HCT116 (cell line): Measurements from ENCODE around the gene TEKT2. TPM values are rescaled to one million over a fixed set of nuclear protein-coding genes. Genes with fewer than 3 reads are reported as not detected.

Experiments used
- ATAC-seq: fragments of 200-7000 bp; cut with Tn5 transposase; 2 replicates; pipeline ENCODE4 v1.9.1; 2020; ENCODE audit warnings: mild to moderate bottlenecking, moderate library complexity
- BruUV-seq: library from RNA; stranded (reverse); fragments of 400-500 nt; replicated peaks from 2 replicates; lab custom pipeline; 2021; lab: Mats Ljungman, UMichigan
- CTCF ChIA-PET: fragments of 300-600 bp; sonication (Branson Sonifier 250); formaldehyde crosslinking; loops from one replicate; lab custom pipeline; 2021; ENCODE audit warnings: antibody characterized with exemption; lab: Charles Lee
- POLR2A ChIA-PET: fragments of 300-600, 350-600 bp; sonication (Branson Sonifier 250); formaldehyde crosslinking; loops from one replicate; lab custom pipeline; 2021; ENCODE audit warnings: antibody characterized with exemption; lab: Charles Lee
- RAD21 ChIA-PET, 2 experiments: fragments of 300-600 bp; sonication (Branson Sonifier 250); formaldehyde crosslinking; loops; one replicate each; lab custom pipeline; 2023; ENCODE audit warnings: low total read pairs in 2 of 2; ENCODE audit not compliant: uncharacterized antibody in 2 of 2, unreplicated experiment in 2 of 2, low non-redundant PET in 1 of 2; lab: Charles Lee
- DNase-seq: peaks from one replicate; pipeline ENCODE4 v3.0.0-alpha.2; 2010; ENCODE audit warnings: low read depth, low spot score
- H2AFZ ChIP-seq: fragments of 200-600 bp; shearing (Covaris generic), sonication (generic); 2 replicates; pipeline ENCODE4 v1.6.1; 2017; ENCODE audit warnings: low read depth, mixed run types, mixed read lengths, antibody characterized with exemption, low read length; ENCODE audit not compliant: poor library complexity, severe bottlenecking
- H3K27ac ChIP-seq: 2 replicates; pipeline ENCODE4 v1.5.1; 2012; ENCODE audit warnings: low read depth, low read length
- H3K27me3 ChIP-seq: fragments of 200-600 bp; sonication (generic); 2 replicates; pipeline ENCODE4 v1.6.1; 2016; ENCODE audit warnings: mixed run types, low read length, mixed read lengths; ENCODE audit not compliant: insufficient read depth
- H3K36me3 ChIP-seq, 2 experiments: fragments of 200-500 bp in 1 of 2; fragments of 200-600 bp in 1 of 2; sonication (Bioruptor generic) in 1 of 2; sonication (generic) in 1 of 2; 2 replicates each; pipeline versions ENCODE4 v1.5.1 to v1.6.1; 2014 to 2016; ENCODE audit warnings: low read length in 2 of 2, inconsistent platforms in 1 of 2, mixed read lengths in 1 of 2, mixed run types in 1 of 2; ENCODE audit not compliant: insufficient read depth in 2 of 2, control insufficient read depth in 1 of 2
- H3K4me1 ChIP-seq, 2 experiments: fragments of 200-600 bp in 1 of 2; sonication (generic) in 1 of 2; 2 replicates each; pipeline versions ENCODE4 v1.5.1 to v1.6.1; 2012 to 2017; ENCODE audit warnings: low read length in 2 of 2, inconsistent platforms in 1 of 2, mild to moderate bottlenecking in 1 of 2, mixed read lengths in 1 of 2, mixed run types in 1 of 2, moderate library complexity in 1 of 2; ENCODE audit not compliant: insufficient read depth in 2 of 2, control insufficient read depth in 1 of 2
- H3K4me2 ChIP-seq: fragments of 200-600 bp; sonication (generic); 2 replicates; pipeline ENCODE4 v1.6.1; 2017; ENCODE audit warnings: mixed run types, low read length, mixed read lengths
- H3K4me3 ChIP-seq, 2 experiments: fragments of 200-600 bp in 1 of 2; sonication (generic) in 1 of 2; replicated peaks in 1 of 2; 2 replicates each; pipeline ENCODE4 v1.5.1; 2011 to 2016; ENCODE audit warnings: low read length in 2 of 2, control low read depth in 1 of 2, low read depth in 1 of 2, mild to moderate bottlenecking in 1 of 2, mixed read lengths in 1 of 2, mixed run types in 1 of 2
- H3K79me2 ChIP-seq: fragments of 200-600 bp; sonication (generic); 2 replicates; pipeline ENCODE4 v1.6.1; 2017; ENCODE audit warnings: mild to moderate bottlenecking, mixed run types, low read length, moderate library complexity, mixed read lengths; ENCODE audit not compliant: insufficient read depth
- H3K9ac ChIP-seq: fragments of 200-600 bp; sonication (generic); 2 replicates; pipeline ENCODE4 v1.6.1; 2016; ENCODE audit warnings: low read length, mixed read lengths
- H3K9me2 ChIP-seq: fragments of 200-600 bp; sonication (generic), shearing (Covaris generic); 2 replicates; pipeline ENCODE4 v1.6.1; 2017; ENCODE audit warnings: mixed run types, mild to moderate bottlenecking, moderate library complexity; ENCODE audit not compliant: insufficient read depth
- H3K9me3 ChIP-seq, 2 experiments: fragments of 200-500 bp in 1 of 2; fragments of 200-600 bp in 1 of 2; sonication (Bioruptor generic) in 1 of 2; sonication (generic) in 1 of 2; 2 replicates each; pipeline ENCODE4 v1.6.1; 2014 to 2017; ENCODE audit warnings: low read length in 2 of 2, mixed read lengths in 2 of 2, inconsistent platforms in 1 of 2, low read depth in 1 of 2, mild to moderate bottlenecking in 1 of 2, mixed run types in 1 of 2, moderate library complexity in 1 of 2; ENCODE audit not compliant: control insufficient read depth in 1 of 2, insufficient read depth in 1 of 2
- H4K20me1 ChIP-seq: fragments of 200-600 bp; sonication (generic), shearing (Covaris generic); 2 replicates; pipeline ENCODE4 v1.6.1; 2017; ENCODE audit warnings: mixed run types, mild to moderate bottlenecking, moderate library complexity; ENCODE audit not compliant: insufficient read depth
- CEBPB ChIP-seq: IDR thresholded peaks from 2 replicates; pipeline ENCODE4 v1.6.1; 2012; ENCODE audit warnings: low read depth
- EGR1 ChIP-seq: IDR thresholded peaks from 2 replicates; pipeline ENCODE4 v1.6.1; 2012; ENCODE audit warnings: low read depth
- EZH2 ChIP-seq: fragments of 200-600 bp; sonication (generic); IDR thresholded peaks from 2 replicates; pipeline ENCODE4 v1.6.1; 2017; ENCODE audit warnings: antibody characterized with exemption, mixed run types
- EZH2phosphoT487 ChIP-seq: fragments of 200-600 bp; IDR thresholded peaks from 2 replicates; pipeline ENCODE4 v1.6.1; 2018; ENCODE audit warnings: antibody characterized with exemption, borderline replicate concordance
- FOSL1 ChIP-seq: IDR thresholded peaks from 2 replicates; pipeline ENCODE4 v1.6.1; 2012; ENCODE audit warnings: low read depth
- POLR2A ChIP-seq: IDR thresholded peaks from 2 replicates; pipeline ENCODE4 v1.7.0; 2011; ENCODE audit warnings: borderline replicate concordance; ENCODE audit not compliant: insufficient read depth, insufficient read length; ENCODE audit errors: extremely low read depth
- POLR2AphosphoS5 ChIP-seq: IDR thresholded peaks from 2 replicates; pipeline ENCODE4 v1.6.1; 2011; ENCODE audit warnings: mild to moderate bottlenecking, low read depth, low read length, moderate library complexity
- SIN3A ChIP-seq: IDR thresholded peaks from 2 replicates; pipeline ENCODE4 v1.6.1; 2012; ENCODE audit warnings: low read depth
- SP1 ChIP-seq: IDR thresholded peaks from 2 replicates; pipeline ENCODE4 v1.6.1; 2012; ENCODE audit warnings: low read depth
- SRF ChIP-seq: IDR thresholded peaks from 2 replicates; pipeline ENCODE4 v1.6.1; 2012; ENCODE audit warnings: low read depth
- TCF7L2 ChIP-seq: IDR thresholded peaks from 2 replicates; pipeline ENCODE4 v1.7.0; 2011; ENCODE audit warnings: borderline replicate concordance, inconsistent platforms; ENCODE audit not compliant: insufficient read depth, insufficient read length; ENCODE audit errors: extremely low read depth
- intact Hi-C: fragments of 100-400 bp; cut with micrococcal nuclease; formaldehyde crosslinking; loops from 2 replicates; pipeline ENCODE4 v1.10.0; 2022
- total RNA-seq: library from RNA; stranded (reverse); gene quantifications from one replicate; pipeline ENCODE4 v1.2.1, GENCODE V29; 2021; ENCODE audit not compliant: unreplicated experiment
- TF ChIP-seq, protein P1 (sequence below): IDR thresholded peaks from 2 replicates; pipeline ENCODE4 v1.6.1; 2012
- TF ChIP-seq, protein P2 (sequence below): IDR thresholded peaks from 2 replicates; pipeline ENCODE4 v1.6.1; 2012

The TEKT2 gene
- total RNA-seq, 1 experiment from 2014 or later: not detected

DNA sequence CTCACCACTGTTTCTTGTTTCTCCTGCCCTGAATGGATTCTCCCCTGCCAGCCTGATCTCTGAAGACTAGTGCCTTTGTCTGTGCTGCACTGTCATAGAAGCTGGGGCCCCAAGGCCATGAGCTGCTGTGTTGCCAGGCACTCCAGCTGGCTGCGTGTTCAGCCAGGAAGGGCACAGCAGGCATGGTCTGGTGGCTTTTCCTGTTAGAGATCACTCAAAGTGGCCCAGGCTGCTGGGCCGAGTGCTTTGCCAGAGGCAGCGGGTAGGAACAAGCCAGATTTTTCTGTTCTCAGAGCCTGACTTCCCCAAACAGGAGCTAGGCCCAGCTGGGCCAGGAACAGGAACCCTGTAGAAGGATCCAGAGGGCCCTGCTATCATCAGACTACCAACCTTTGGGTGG, 10.0 kb downstream of the TEKT2 start:
- Histone ChIP-seq H3K4me3 (no peak overlapping the region), H3K4me1 (peaks cover 0 to 19% of the 10 kb centered on the region in 2 experiments; a peak in 2 of 4 replicates), H3K9me3 (no peaks in the 10 kb centered on the region), H4K20me1 (no peaks in the 10 kb centered on the region), H2AFZ (no peak overlapping the region), H3K27me3 (no peaks in the 10 kb centered on the region), H3K4me2 (no peak overlapping the region), H3K79me2 (peaks cover 26% of the 10 kb centered on the region), H3K9me2 (no peaks in the 10 kb centered on the region), H3K9ac (no peak overlapping the region), H3K27ac (no peak overlapping the region), H3K36me3 (peaks cover 26 to 31% of the 10 kb centered on the region in 2 experiments; a peak in 3 of 4 replicates)
- CTCF ChIA-PET: interaction anchor here (3.9 kb wide), 1 partner anchor 41 kb away, joined by 31 read pairs; no protein-coding TSS in a partner anchor
- RAD21 ChIA-PET: no interaction called here
- DNase-seq: no peak
- TF ChIP-seq FOSL1: no peak
- TF ChIP-seq SP1: no peak
- TF ChIP-seq EZH2phosphoT487: no peak
- no peak for TF ChIP-seq SRF
- no peak for TF ChIP-seq POLR2AphosphoS5
- TF ChIP-seq, protein P1, sequence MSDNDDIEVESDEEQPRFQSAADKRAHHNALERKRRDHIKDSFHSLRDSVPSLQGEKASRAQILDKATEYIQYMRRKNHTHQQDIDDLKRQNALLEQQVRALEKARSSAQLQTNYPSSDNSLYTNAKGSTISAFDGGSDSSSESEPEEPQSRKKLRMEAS: no peak
- TF ChIP-seq, protein P2, sequence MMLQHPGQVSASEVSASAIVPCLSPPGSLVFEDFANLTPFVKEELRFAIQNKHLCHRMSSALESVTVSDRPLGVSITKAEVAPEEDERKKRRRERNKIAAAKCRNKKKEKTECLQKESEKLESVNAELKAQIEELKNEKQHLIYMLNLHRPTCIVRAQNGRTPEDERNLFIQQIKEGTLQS: no peak
- no peak for TF ChIP-seq EGR1
- TF ChIP-seq SIN3A: no peak
- ATAC-seq: no peak
- intact Hi-C loops: no loop called here
- BruUV-seq: no TSS peak
- POLR2A ChIA-PET: no interaction called here

DNA sequence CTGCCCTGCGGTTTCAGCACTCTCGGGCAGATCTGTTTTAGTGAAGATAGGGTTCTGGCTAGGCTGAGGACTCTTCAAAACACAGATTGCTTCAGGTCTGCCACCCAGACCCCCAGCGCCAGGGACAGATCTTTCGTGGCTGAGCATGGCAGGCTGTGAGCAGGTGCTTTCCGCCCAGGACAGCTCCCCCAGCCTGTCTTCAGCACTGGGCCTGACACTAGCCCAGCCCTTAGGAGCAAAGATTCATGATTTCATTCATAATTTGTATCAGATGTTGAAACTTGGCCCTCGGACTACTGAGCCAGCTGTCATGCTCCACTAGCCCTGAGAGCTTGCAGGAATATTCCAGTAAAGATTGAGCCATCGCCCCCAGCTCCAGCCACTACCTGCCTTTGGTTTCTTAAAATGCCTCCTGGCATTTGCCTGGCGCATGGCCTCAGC, 10.7 kb downstream of the TEKT2 start:
- Histone ChIP-seq H3K27ac (no peak overlapping the region), H3K9ac (no peak overlapping the region), H3K79me2 (peaks cover 19% of the 10 kb centered on the region), H3K4me2 (no peak overlapping the region), H3K4me1 (peaks cover 0 to 20% of the 10 kb centered on the region in 2 experiments; a peak in 2 of 4 replicates), H3K27me3 (no peaks in the 10 kb centered on the region), H2AFZ (no peak overlapping the region), H3K9me3 (no peaks in the 10 kb centered on the region), H3K4me3 (no peak overlapping the region), H3K9me2 (no peaks in the 10 kb centered on the region), H4K20me1 (no peaks in the 10 kb centered on the region), H3K36me3 (peaks cover 26 to 31% of the 10 kb centered on the region in 2 experiments; a peak in 3 of 4 replicates)
- DNase-seq (no peak), ATAC-seq (no peak)
- CTCF ChIA-PET: interaction anchor here (3.9 kb wide), 1 partner anchor 40 kb away, joined by 31 read pairs; no protein-coding TSS in a partner anchor
- BruUV-seq: no TSS peak
- TF ChIP-seq POLR2A (no peak), SRF (no peak), SIN3A (no peak), FOSL1 (no peak), POLR2AphosphoS5 (no peak), TCF7L2 (no peak), EGR1 (no peak), CEBPB (no peak), EZH2 (no peak), SP1 (no peak)
- TF ChIP-seq, protein P2: no peak
- RAD21 ChIA-PET: no interaction called here
- POLR2A ChIA-PET: no interaction called here
- intact Hi-C loops: loop anchor here (5.0 kb wide), 1 partner anchor 273 kb away; no protein-coding TSS in a partner anchor
